Colon (tissue), 2 donors: ENCODE measurements around the gene CELF2.

Experiments used
- FAIRE-seq: peaks from 2 replicates; lab custom pipeline; 2012; peaks lifted over from hg19 to GRCh38; lab: Jason Lieb, UNC
- donor health status: control.
- donor health status: control.

CELF2 gene

DNA sequence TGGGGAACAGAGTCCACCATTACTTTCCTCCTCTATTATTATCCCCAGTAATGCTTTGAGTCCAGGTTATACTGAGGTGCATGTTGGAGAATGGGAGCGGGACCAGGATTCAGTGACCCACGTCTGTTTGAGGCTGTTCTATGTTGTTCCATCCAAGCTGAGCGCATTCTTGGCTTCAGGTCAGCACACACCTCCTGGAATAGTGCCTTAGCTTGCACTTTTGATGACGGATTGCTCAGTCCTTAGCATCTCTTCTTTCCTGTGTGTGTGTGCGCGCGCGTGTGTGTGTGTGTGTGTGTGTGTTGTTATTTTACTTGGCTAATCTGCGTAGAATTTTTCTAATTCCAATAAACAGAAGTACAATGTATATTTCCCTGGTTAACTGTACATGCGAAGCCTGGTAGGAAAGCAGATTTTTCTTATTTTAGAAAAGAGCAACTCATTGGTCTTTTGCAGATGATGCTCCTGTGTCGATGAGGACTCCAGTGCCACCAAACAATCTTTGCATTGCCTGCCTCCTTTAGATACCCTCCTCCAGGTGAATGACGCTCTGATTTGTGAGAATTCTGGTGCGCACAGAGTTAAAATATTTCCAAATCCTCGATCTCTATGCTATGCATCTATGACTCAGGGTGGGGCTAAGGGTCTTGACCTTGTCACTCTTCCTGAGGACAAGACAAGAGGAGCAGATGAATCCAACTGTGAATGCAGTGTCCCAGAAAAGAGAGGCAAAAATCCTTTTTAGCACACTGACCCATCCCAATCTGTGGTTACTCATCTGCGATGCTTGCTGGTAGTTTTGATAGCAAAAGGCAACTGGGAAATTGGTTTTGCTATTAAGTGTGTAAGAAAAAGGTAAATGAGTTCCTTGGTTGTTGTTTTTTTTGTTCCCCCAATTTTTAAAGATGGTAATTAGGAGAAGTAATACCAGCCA, 13.3 kb upstream of the CELF2 start:
- no peak for FAIRE-seq

DNA sequence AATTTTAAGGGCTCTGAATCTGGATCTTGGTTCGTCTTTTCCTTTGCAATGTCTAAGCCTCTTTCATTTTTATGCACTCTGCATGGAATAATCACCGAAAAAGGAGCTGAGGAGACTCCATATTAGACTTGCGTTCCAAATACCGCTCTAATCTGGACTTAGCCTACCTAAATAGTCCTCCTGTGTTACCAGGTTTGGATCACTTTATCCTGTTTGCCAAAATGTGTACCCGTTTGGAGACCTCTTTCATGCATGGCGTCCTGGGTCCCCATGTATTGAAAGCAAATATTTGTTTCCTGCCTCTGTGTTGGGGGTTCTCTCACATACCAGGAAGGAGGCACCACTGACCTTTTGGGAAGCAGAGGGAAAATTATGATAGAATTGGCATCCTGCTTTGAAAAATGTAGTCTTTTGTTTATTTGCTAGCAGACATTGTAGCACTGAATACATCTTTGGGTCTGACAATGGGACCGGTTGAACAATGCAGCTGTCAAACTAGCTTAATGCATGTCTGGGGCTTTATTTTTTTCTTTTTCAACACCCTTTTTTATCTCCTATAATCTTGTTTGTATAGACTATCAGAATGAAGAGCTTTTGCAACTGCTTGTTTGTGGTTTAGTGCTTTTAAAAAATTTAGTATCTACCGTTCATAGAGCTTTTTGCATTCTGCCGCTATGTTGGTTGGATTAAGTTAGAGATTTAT, 11.8 kb upstream of the CELF2 start:
- no peak for FAIRE-seq

DNA sequence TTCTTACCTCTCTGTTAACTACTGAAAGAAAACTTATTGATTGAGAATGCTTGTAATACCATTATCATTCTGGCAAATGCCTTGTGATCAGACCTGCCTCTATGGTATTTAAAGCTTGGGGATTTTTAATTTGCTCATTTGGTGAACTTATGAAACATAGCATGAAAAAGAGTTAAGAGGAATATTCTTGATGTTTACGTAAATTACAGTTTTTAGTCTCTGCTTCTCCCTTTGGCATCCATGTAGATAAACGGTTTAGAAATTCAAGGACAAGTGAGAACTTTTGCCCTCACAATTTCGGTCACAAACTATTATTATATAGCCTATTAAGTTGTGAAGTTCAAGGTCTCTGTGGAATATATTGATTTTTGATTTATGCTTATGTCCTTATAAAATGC, 11.2 kb upstream of the CELF2 start:
- no peak for FAIRE-seq

DNA sequence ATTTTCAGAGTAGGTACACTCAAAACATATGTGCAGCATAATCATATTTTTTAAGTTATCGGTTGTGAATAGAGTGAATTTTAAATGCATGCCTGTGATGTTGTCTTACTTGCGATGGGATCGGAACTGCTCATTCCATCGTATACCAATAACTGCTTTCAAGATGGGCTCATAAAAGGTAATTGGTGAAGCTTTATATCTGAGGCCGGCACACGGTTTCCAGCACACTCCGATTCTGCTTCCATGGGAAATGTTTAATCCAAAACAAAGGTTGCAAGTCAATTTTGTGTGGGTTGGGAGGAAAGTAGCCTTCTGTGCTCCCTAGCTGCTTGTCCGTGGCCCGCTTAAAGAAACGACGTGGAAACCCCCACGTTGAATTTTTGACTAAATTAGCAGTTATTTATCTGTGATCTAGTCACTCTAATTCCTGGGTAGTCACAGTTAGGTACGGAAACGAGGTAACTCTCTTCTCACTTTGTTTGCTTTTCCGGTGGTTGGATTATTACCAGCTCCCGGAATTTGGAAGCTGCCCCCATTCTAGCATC, 10.1 kb upstream of the CELF2 start:
- FAIRE-seq, result no peak

DNA sequence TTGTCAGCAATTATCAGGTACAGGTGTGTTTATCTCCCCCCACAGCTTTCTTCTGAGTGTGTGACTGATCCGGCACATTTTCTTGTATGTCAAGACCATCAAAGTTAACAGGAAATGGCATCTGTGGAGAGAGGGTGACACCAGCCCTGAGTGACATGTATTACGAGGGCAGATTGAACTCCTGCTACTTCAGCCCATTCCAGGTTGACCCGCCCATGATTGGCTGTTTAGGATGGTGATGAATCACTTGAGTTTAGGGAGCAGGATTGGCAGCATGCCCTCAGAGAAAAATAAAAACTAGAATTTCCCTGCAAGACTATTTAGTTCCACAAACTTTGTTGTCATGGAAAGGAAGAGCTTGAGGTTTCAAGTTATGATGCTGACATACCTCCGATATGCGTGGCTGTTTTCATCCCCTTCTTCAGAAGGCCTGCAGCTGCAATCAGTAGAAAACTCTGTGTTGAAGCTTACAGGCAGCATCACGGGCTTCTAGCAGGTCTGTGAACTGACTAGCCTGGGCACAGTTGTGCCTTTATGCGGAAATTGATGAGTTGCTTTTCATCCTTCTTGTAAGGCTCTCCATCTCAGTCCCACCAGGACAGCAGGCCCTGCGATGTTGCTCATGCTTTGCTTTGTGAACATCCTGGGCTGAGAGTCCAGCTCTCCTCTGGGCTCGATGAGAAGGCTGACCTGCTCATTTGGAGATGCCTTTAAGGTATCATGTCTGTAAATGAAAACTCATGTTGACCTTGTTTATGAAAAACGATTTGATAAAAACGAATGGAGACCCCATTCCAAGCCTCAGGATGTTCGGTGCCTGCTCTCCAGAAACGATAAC, 8.0 kb upstream of the CELF2 start:
- no peak for FAIRE-seq

DNA sequence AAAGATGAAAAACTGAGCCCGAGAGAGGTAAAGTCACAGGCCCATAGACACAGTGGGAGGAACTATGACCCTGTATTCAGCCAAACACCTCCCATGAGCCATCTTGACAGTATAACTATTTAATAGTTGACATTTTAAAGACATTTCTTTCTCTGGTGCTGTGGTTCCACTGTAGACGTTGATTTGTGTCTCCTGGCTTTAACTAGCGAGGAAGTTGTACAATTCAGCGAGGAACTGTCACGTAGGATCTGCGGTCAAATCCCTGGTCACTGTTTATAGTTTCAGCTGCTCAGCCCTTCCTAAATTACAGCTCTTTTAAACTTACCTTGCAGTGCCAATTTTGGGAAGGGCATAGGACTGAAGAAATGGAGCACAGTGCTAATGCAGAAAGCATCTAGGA, 7.1 kb upstream of the CELF2 start:
- FAIRE-seq, result no peak

DNA sequence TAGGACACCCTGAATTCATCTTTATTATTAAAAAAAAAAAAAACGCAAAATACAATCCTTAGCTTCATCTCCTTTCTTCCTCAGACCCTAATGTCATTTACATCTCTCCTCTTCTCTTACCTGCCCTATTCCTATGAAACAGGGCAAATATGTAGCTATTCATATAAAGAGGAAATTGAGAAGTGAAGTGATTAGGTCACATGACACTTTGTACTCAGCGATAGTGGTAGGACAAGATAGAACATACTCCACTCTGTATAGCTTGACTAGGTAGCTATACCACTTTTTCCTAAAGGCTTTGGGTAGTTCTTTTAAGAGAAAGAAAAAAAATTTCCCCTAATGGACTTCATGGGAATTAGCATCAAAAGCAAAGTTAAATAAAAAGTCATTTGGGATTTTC, 6.2 kb upstream of the CELF2 start:
- FAIRE-seq, result no peak

DNA sequence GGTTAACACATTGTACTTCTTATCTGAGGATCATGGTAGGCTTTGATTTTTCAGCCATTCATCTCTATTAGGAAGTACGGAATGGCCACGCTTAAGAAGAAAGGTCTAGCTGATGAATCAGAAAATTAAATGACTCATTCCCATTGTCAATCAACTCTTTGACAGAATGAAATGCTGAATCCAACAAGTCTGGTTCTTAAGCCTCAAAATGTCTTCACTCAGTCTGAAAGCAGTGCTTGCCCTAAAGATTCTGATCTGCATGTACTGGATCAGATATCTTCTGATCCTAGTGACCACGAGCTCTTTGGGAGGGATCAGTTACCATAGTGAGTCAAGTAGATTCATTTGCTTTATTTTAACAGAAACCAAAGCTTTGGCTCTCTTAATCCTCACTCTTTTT, 5.7 kb upstream of the CELF2 start:
- no peak for FAIRE-seq

DNA sequence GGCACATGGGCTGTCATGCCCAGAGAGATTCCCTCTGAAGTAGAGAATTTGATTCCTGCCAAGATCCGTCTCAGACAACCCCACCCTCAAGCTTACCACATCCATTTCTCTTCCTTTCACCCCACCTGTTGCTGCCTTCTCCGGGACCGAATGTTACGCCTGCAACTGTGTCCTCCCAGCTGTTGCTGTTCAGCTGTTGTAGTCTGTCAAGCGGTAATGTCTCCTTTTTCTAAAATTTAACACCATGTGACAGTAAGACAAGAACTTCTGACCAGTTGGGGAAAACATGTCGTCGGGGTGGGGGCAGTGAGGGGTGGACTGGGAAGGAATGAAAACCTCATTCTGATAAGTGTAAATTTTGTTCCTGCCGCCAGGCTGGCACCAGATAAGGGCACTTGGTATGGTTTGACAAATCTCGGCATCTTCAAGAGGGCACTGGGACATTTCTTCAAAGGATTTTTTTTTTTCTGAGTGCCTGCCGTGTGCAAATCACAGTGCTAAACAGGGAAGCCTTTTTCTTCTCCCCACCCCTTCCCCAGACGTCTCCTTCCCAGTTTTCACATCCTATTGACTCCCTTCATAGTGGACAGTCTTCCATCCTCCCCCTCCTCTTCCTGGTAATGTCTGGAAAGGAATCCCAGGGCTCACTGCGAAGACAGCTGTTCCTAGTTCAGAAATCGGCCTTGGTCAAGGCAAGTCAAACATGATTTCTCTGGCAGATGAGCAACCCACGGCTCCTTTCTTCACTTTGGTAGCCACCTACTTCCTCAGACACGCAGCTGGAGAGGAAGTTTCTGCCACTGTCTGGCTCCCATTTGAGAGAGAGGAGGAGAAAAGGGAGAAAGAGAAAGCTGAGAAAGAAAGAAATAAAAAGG, 5.0 kb upstream of the CELF2 start:
- FAIRE-seq, result no peak

DNA sequence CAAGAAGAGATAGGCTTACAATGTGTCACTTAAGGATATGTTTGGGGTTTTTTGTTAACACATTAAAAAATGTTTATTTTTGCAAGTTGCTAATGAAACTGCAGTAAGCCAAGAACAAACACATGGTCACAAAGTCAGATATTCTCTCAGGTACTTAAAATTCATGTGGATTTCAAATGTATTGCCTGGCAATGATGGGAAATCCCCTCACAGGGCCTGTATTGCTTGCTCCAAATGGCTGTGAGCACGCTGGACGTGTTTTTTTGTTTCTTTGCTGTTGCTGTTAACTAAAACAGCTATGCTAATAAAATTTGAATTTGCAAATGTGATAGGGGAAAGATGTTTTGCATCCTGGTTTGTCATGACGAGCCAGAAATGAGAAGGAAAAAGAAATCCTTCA, 3.8 kb upstream of the CELF2 start:
- no peak for FAIRE-seq

DNA sequence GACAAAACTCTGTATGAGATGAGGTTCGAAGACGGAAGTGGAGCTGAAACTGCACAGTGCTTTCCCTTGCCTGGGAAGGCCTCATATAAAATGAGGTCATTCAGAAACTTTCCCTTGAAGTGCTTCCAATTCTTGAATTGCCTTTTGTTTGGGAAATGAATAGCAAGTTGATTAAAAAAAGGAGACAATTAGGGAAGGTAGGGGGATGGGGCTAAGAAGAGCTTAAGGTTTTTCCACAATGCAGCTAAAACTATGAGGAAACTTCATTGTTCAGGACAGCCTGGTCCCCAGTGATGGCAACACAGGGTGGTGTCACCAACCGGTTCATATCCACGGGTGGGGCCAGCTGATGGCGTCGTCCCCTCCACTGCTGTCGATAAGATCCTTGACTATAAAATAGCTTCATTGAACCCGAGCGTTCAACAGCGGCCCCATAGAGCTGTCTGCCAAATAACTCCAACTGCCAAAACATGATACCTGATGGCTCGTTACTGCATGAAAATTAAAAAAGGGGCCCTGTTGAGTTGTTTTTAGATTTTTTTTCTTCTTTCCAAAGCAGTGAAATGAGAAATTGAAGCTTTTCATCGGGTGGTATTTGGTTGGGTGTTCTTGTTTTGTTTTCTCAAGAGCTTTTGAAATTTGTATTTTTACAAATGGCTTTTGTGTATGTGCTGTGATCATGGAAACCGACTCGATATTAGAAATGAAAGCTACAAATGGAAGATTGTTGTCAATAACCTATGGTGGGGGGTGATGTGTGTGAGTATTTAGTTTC, 2.8 kb upstream of the CELF2 start:
- FAIRE-seq, result no peak

DNA sequence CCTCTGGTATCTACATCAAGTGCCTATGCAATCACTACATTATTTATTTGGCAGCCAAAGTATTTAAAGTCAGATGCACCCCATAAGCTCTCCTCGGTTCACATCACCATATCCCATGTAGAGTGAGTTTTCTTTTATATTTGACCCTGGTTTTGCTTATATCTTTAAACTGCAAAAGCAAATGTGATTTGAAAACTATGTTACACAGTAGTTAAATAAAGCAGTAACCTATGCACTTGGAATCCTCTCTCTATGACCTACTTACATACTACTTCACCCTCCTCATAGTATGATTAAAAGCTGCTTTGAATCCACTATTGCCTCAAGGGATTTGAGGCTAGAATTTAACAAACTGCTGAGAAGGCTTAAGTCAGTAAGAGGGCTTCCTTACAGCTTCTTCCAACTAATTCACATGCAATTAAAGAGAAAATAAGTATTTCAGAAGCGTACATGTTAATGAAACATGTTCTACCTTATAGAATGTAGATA, 2.2 kb upstream of the CELF2 start:
- no peak for FAIRE-seq

DNA sequence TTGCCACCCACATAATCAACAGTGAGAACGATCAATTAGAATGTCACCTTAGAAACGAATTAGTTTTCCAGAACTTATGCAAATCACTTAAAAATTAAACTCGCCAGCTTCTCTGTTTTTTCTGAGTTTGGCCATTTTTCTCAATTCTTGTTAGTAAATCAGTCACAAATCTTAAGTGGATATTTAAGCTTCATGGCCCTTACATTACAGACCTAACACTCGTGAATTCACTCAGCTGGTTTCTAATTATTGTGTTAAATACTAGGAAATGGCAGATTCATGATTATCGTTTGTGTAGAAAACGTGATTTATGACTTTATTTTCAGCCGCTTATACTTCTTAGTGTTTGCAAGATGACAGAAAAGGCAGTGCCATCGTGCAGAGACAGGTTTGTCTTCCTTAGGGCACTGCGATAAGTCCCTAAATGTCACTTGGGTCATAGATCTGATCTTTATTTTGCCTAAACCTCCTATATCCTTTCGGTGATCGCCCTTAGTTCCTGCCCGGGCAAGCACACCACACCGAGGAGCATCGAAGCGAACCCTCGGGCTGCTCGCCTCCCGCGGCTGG, 587 bp upstream of the CELF2 start:
- FAIRE-seq, result no peak

DNA sequence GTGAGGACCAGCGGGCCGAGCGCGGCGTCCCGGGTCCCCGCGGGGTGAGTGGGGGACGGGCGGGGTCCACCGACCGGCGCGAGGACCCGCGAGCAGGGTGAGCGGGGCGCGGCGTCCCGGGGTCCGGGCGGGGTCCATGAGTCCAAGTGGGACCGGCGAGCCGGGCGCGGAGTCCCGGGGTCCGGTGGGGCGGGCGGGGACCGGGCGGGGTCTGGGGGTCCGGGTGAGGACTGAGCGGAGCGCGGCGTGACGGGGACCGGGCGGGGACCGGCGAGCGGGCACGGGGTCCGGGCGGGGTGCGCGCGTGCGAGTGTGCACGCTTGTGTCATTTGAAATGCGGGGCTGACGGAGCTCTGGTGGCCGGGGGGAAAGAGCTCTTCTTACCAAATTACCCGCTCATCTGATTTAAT, 765 bp downstream of the CELF2 start:
- no peak for FAIRE-seq

DNA sequence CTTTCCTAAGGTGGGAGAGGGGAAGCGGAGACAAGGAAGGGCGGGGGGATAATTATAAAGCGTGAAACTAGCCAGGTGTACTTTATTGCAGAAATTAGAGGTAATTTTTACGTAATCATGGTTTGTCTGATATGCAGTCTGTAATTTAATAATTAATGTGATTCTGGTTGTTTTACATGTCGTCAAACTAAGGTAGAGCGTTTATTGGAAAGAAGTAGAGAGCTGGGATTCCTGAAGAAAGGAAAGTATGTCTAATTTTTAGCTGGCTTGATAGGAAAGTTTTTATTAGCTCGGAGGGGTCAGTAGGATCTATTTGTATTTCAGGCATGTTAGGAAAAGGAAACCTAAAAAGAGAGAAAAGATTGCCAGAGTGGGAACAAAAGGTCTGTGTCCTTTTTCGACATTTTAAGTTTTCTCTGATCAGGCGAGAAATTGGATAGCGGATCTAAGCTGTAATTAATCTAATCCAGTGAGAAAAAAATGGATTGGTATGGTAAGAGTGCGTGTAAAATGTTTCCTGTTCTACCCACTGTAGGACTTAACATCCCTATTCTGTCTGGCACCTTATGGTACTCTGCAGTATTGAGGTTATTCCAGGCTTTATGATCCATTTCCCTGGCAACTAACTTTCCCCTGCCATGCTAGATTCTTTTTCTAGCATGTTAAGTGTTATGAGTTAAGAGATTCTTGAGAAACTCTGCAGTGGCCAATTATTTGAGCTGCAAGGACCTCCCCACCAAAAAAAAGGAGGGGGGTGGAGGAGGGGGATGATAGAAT, 1.4 kb downstream of the CELF2 start:
- FAIRE-seq, result no peak

DNA sequence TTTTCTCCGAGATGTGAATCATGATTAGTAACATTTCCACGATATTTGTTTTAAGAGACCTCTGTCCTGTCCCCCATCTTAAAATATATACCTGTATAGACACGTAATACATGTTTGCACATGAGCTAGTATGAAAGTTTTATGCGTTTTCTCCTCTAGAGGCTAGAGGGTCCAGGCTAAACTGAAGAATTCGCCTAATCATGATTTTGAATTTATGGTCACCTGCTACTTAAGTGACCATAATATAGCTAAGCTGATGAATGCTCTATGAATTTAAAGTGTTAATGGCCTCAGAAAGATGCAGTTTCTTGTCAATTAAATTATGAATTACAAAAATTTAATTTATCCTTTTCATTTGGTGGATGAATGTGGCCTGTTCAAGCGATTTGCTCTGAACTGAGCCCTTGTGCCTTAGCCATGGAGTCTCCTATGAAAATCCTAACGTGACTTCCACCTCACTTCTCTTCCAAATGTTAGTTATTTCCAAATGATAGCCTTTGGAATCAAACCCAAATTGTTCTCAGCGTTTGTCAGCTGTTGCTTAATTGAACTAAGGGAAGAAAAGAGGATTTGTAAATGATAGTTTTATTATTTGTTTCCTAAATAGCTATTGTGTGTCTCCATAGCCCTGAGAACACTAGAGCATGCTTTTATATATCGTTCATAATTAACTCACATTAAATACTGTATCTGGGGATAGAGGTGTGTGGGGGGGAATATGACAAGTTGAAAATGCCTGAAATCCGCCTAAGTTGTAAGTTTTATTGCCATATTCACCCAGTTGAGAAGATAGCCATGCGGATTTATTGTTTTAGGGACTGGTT, 2.3 kb downstream of the CELF2 start:
- no peak for FAIRE-seq

DNA sequence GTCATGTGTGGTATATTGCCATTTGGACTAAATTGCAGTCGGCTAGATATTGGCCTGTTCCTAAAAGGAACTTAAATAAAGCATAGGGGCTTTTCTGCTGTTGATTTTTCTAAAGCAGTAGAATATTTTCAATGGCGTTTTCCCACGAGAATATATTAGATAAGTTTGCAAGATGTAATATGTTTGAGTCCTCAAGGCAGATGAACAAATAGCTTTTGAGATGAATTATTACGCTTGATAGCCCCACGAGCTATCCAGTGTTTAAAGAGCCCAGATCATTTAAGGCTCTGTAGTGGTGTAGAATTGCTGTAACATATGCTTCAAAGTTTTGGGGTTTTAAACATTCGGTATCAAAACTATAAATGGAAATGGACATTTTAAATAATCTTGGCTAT, 2.9 kb downstream of the CELF2 start:
- FAIRE-seq, result peak; percentile 10

DNA sequence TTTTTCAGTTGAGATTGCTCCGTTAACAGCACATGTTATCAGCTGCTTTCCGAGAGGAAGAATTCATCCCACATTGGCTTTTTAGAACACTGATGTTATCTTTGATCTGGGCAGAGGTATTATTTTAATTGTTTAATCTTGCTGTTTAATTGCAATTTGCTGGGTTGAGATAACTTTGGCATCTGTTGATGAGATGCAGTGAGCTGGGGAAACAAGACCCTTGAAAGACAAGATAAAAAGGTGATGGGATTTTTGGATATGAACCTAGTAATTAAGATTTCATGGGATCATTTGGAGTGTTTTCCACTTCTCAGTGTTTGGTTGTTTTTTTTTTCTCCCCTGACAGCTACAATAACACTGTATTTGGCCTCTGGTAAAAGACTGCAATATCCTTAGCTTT, 4.5 kb downstream of the CELF2 start:
- FAIRE-seq, result no peak
